Astrocyte of the cerebellum (primary cell): ENCODE measurements around the gene B3GNT8.

ENCODE experiments used
- DNase-seq: peaks from one replicate; pipeline ENCODE4 v3.0.0-alpha.2; 2011; ENCODE audit warnings: low read depth
- H3K4me3 ChIP-seq: 2 replicates; pipeline ENCODE4 v1.5.1; 2011; ENCODE audit warnings: mild to moderate bottlenecking, low read depth, low read length, moderate library complexity
- CTCF ChIP-seq: IDR thresholded peaks from 2 replicates; pipeline ENCODE4 v1.5.1; 2012; ENCODE audit warnings: low read length, low read depth, moderate library complexity, mild to moderate bottlenecking; ENCODE audit errors: missing control alignments
- in situ Hi-C: cut with HindIII; loops from 2 replicates; pipeline ENCODE4 v1.10.0; 2017; ENCODE audit warnings: low sequenced_read_pairs

The B3GNT8 gene

GRCh38 chr19:41414461-41414860 lies 12.7 kb downstream of the B3GNT8 start:
- H3K4me3 ChIP-seq, result no peak overlapping the region
- no peak for DNase-seq
- no peak for TF ChIP-seq CTCF
- in situ Hi-C loops, result no loop called here

GRCh38 chr19:41413947-41414346 lies 13.2 kb downstream of the B3GNT8 start:
- no peak overlapping the region for H3K4me3 ChIP-seq
- no peak for TF ChIP-seq CTCF
- DNase-seq, result no peak
- in situ Hi-C loops, result no loop called here

- TF ChIP-seq CTCF, result no peak
- no peak overlapping the region for H3K4me3 ChIP-seq
- no peak for DNase-seq
- in situ Hi-C loops, result no loop called here
Observed at GRCh38 chr19:41412953-41413352, 14.2 kb downstream of the B3GNT8 start.

- H3K4me3 ChIP-seq, result no peak overlapping the region
- in situ Hi-C loops, result no loop called here
- no peak for DNase-seq
- TF ChIP-seq CTCF, result no peak
Observed at GRCh38 chr19:41411968-41412265, 15.3 kb downstream of the B3GNT8 start.

- in situ Hi-C loops, result no loop called here
- DNase-seq, result no peak
- TF ChIP-seq CTCF, result no peak
- H3K4me3 ChIP-seq, result no peak overlapping the region
Observed at GRCh38 chr19:41411100-41411967, 15.8 kb downstream of the B3GNT8 start.

GRCh38 chr19:41410336-41411054 lies 16.7 kb downstream of the B3GNT8 start:
- H3K4me3 ChIP-seq, result no peak overlapping the region
- TF ChIP-seq CTCF, result no peak
- DNase-seq, result no peak
- in situ Hi-C loops, result no loop called here
